ENCODE data around the gene XRCC3.

The XRCC3 gene

DNA sequence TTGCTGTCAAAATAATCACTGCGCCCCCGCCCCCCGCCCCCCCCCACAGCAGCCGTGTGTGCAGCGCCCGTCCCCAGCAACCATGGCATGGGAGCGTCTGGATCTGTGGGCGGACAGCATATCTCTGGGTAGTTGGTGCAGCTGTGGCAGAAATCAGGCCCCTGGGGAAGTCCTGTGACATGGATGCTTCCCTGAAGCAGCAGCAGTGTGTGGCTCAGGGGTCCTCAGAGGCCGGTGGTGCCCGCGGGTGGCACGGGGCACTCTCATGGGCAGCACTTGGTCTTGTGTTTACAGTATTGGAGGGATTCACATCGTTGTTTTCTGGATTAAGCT is 19.2 kb downstream of the XRCC3 start:
- H2BK5ac ChIP-seq (ENCODE audit: low read depth, low read length, poor library complexity) = no peak overlapping the region
- no peak overlapping the region for H3K4me3 ChIP-seq (ENCODE audit: low read depth, low read length)
- no peaks in the 10 kb centered on the region for H3K27me3 ChIP-seq (ENCODE audit: insufficient read depth, low read length)
- WGBS (ENCODE audit: extremely low coverage, insufficient coverage, insufficient read length) = no CpG with 5 or more reads among the region's 13 CpGs
- no peak overlapping the region for H3K23ac ChIP-seq (ENCODE audit: low read length)
- no peak overlapping the region for H4K12ac ChIP-seq (ENCODE audit: low read depth, low read length)
- H3K4me2 ChIP-seq (ENCODE audit: low read length) = no peak overlapping the region
- no peak overlapping the region for H2AK5ac ChIP-seq (ENCODE audit: low read length)
- no peak for DNase-seq
- H3K79me2 ChIP-seq (ENCODE audit: control insufficient read depth, insufficient read depth, low read length, poor library complexity) = no peaks in the 10 kb centered on the region
- no peak overlapping the region for H3K27ac ChIP-seq (ENCODE audit: low read depth, low read length)
- no peak overlapping the region for H2BK12ac ChIP-seq (ENCODE audit: low read length)
- no peak overlapping the region for H3K14ac ChIP-seq (ENCODE audit: low read length)
- no peak overlapping the region for H3K4ac ChIP-seq (ENCODE audit: low read depth, low read length)
- no peak overlapping the region for H2BK120ac ChIP-seq (ENCODE audit: insufficient read depth, low read length, poor library complexity)
- H4K8ac ChIP-seq (ENCODE audit: low read depth, low read length) = no peak overlapping the region
- peaks cover 0 to 2% of the 10 kb centered on the region in 2 experiments for H3K4me1 ChIP-seq (ENCODE audit: control insufficient read depth in 1 of 2, insufficient read depth in 2 of 2, low read length in 2 of 2)
- H3K9me3 ChIP-seq (ENCODE audit: insufficient read depth, low read depth, low read length) = peaks cover 2% of the 10 kb centered on the region
- H3K79me1 ChIP-seq (ENCODE audit: low read length) = no peaks in the 10 kb centered on the region
- no peak overlapping the region for H2AFZ ChIP-seq (ENCODE audit: insufficient read depth, low read length, poor library complexity)
- H3K18ac ChIP-seq (ENCODE audit: low read length) = no peak overlapping the region
- no peak overlapping the region for H4K91ac ChIP-seq (ENCODE audit: low read depth, low read length)
- peaks cover 73 to 78% of the 10 kb centered on the region in 2 experiments for H3K36me3 ChIP-seq (ENCODE audit: control insufficient read depth in 1 of 2, insufficient read depth in 2 of 2, low read length in 2 of 2)
- H3K9ac ChIP-seq (ENCODE audit: low read length) = no peak overlapping the region

DNA sequence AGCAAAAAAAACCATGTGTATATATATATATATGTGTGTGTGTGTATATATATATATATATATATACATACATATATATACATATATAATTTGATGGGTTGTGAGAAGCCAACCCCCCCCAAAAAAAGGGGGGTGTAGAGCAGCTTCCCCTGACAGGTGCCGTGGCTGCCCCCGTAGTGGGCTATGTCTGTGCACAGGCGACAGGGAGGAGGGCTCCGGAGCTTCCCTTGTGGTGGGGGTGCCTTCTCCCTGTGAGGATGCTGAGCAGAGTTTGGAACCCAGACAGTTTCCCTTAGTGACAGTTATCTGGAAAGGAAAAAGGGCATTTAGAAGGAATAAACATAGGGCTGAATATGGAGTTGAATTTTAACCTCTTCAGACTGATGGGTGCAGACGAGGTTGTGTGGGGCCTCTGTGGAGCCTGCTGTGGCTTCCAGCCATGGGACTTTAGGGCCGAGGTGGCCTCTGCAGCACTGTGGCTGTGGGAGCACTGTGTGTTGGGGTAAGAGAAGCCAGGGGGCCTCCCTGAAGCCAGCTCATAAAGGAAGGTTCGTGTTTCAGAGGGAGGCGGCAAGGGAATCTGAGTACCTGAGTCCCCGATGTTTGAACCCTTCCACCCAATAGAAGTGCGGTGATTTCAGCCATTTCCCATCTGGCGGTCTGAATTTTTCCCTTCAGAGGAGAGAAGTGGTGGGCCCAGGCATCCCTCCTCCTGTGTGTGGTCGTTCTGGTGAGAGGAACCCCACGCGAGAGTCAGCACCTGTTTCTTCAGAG is 19.8 kb downstream of the XRCC3 start:
- Histone ChIP-seq H4K12ac (ENCODE audit: low read depth, low read length) (no peak overlapping the region), H3K79me1 (ENCODE audit: low read length) (no peaks in the 10 kb centered on the region), H2BK5ac (ENCODE audit: low read depth, low read length, poor library complexity) (no peak overlapping the region)

DNA sequence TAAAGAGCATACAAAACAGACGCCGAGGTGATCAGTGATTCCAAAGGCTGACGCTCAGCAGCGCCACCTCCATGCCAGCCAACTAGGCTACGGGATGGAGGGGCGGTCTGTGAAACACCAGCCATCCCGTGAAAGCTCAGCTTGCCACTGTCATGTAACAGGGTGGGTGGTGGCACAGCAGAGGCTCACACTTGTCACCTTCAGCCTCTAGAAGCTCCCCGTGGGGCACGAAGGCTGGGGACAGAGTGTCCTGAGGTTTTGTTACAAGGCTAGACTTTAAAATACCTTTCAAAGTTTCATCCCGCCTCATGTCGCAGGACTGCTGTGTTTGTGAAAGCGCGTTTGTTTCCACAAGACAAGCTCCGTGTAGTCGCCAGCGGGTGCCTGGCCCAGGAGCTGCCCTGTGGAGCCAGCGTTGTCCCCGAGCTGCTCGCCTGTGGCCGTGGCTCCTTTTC is 20.7 kb downstream of the XRCC3 start:
- Histone ChIP-seq H3K4me3 (ENCODE audit: low read depth, low read length) (no peak overlapping the region), H2BK5ac (ENCODE audit: low read depth, low read length, poor library complexity) (no peak overlapping the region), H2BK12ac (ENCODE audit: low read length) (no peak overlapping the region), H3K27me3 (ENCODE audit: insufficient read depth, low read length) (no peaks in the 10 kb centered on the region), H2AK5ac (ENCODE audit: low read length) (no peak overlapping the region), H3K4ac (ENCODE audit: low read depth, low read length) (no peak overlapping the region), H3K4me2 (ENCODE audit: low read length) (no peak overlapping the region), H3K9ac (ENCODE audit: low read length) (no peak overlapping the region), H3K27ac (ENCODE audit: low read depth, low read length) (no peak overlapping the region), H3K79me2 (ENCODE audit: control insufficient read depth, insufficient read depth, low read length, poor library complexity) (no peaks in the 10 kb centered on the region), H3K9me3 (ENCODE audit: insufficient read depth, low read depth, low read length) (peaks cover 2% of the 10 kb centered on the region), H3K14ac (ENCODE audit: low read length) (no peak overlapping the region), H3K18ac (ENCODE audit: low read length) (no peak overlapping the region), H3K23ac (ENCODE audit: low read length) (no peak overlapping the region), H2BK120ac (ENCODE audit: insufficient read depth, low read length, poor library complexity) (no peak overlapping the region), H4K8ac (ENCODE audit: low read depth, low read length) (no peak overlapping the region), H3K4me1 (ENCODE audit: control insufficient read depth in 1 of 2, insufficient read depth in 2 of 2, low read length in 2 of 2) (peaks cover 0 to 2% of the 10 kb centered on the region in 2 experiments), H4K91ac (ENCODE audit: low read depth, low read length) (no peak overlapping the region), H4K12ac (ENCODE audit: low read depth, low read length) (no peak overlapping the region), H2AFZ (ENCODE audit: insufficient read depth, low read length, poor library complexity) (no peak overlapping the region), H3K79me1 (ENCODE audit: low read length) (no peaks in the 10 kb centered on the region), H3K36me3 (ENCODE audit: control insufficient read depth in 1 of 2, insufficient read depth in 2 of 2, low read length in 2 of 2) (peaks cover 66 to 69% of the 10 kb centered on the region in 2 experiments)
- DNase-seq = no peak
- WGBS (ENCODE audit: extremely low coverage, insufficient coverage, insufficient read length) = no CpG with 5 or more reads among the region's 20 CpGs

More for the DNA sequence above, 19.8 kb downstream of the XRCC3 start:
- H3K9ac ChIP-seq (ENCODE audit: low read length) = no peak overlapping the region
- H3K79me2 ChIP-seq (ENCODE audit: control insufficient read depth, insufficient read depth, low read length, poor library complexity) = no peaks in the 10 kb centered on the region
- no peak overlapping the region for H3K27ac ChIP-seq (ENCODE audit: low read depth, low read length)
- H3K9me3 ChIP-seq (ENCODE audit: insufficient read depth, low read depth, low read length) = peaks cover 2% of the 10 kb centered on the region
- no peak overlapping the region for H3K14ac ChIP-seq (ENCODE audit: low read length)
- DNase-seq = no peak
- no peak overlapping the region for H2BK12ac ChIP-seq (ENCODE audit: low read length)
- WGBS (ENCODE audit: extremely low coverage, insufficient coverage, insufficient read length) = no CpG with 5 or more reads among the region's 14 CpGs
- H3K4me1 ChIP-seq (ENCODE audit: control insufficient read depth in 1 of 2, insufficient read depth in 2 of 2, low read length in 2 of 2) = peaks cover 0 to 2% of the 10 kb centered on the region in 2 experiments
- H2BK120ac ChIP-seq (ENCODE audit: insufficient read depth, low read length, poor library complexity) = no peak overlapping the region
- H3K4me2 ChIP-seq (ENCODE audit: low read length) = no peak overlapping the region
- H3K23ac ChIP-seq (ENCODE audit: low read length) = no peak overlapping the region
- H3K4me3 ChIP-seq (ENCODE audit: low read depth, low read length) = no peak overlapping the region
- H3K18ac ChIP-seq (ENCODE audit: low read length) = no peak overlapping the region
- H4K8ac ChIP-seq (ENCODE audit: low read depth, low read length) = no peak overlapping the region
- H4K91ac ChIP-seq (ENCODE audit: low read depth, low read length) = no peak overlapping the region
- H2AK5ac ChIP-seq (ENCODE audit: low read length) = no peak overlapping the region
- no peaks in the 10 kb centered on the region for H3K27me3 ChIP-seq (ENCODE audit: insufficient read depth, low read length)
- H3K4ac ChIP-seq (ENCODE audit: low read depth, low read length) = no peak overlapping the region
- H2AFZ ChIP-seq (ENCODE audit: insufficient read depth, low read length, poor library complexity) = no peak overlapping the region
- peaks cover 68 to 72% of the 10 kb centered on the region in 2 experiments for H3K36me3 ChIP-seq (ENCODE audit: control insufficient read depth in 1 of 2, insufficient read depth in 2 of 2, low read length in 2 of 2)

DNA sequence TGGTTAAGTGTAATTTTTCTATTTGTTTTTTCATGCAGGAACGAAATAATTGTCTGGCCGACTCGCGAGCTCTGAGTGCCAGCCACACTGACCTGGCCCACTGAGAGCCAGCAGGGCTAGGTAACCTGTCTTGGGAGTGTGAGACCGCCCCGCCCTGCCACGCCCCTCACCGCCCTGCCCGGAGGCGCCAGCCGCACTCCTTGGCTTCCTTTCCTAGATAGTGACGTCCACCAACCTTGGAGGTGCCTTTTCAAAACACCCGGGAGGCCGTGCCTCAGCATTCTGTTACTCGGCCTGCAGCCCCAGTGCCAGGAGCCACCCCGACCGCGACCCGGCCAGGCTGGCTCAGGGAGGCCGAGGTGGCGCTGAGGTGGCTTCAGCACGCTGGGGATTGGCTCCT is 21.7 kb downstream of the XRCC3 start:
- Histone ChIP-seq H4K8ac (ENCODE audit: low read depth, low read length) (no peak overlapping the region), H2AK5ac (ENCODE audit: low read length) (no peak overlapping the region), H2BK120ac (ENCODE audit: insufficient read depth, low read length, poor library complexity) (no peak overlapping the region), H3K79me1 (ENCODE audit: low read length) (no peaks in the 10 kb centered on the region), H3K4me1 (ENCODE audit: control insufficient read depth in 1 of 2, insufficient read depth in 2 of 2, low read length in 2 of 2) (peaks cover 0 to 2% of the 10 kb centered on the region in 2 experiments), H3K9me3 (ENCODE audit: insufficient read depth, low read depth, low read length) (peaks cover 2% of the 10 kb centered on the region), H3K14ac (ENCODE audit: low read length) (no peak overlapping the region), H3K9ac (ENCODE audit: low read length) (no peak overlapping the region), H3K4me3 (ENCODE audit: low read depth, low read length) (no peak overlapping the region), H3K4me2 (ENCODE audit: low read length) (no peak overlapping the region), H2AFZ (ENCODE audit: insufficient read depth, low read length, poor library complexity) (no peak overlapping the region), H3K27me3 (ENCODE audit: insufficient read depth, low read length) (no peaks in the 10 kb centered on the region), H3K4ac (ENCODE audit: low read depth, low read length) (no peak overlapping the region), H3K27ac (ENCODE audit: low read depth, low read length) (no peak overlapping the region), H4K12ac (ENCODE audit: low read depth, low read length) (no peak overlapping the region), H3K18ac (ENCODE audit: low read length) (no peak overlapping the region), H4K91ac (ENCODE audit: low read depth, low read length) (no peak overlapping the region), H2BK5ac (ENCODE audit: low read depth, low read length, poor library complexity) (no peak overlapping the region), H3K36me3 (ENCODE audit: control insufficient read depth in 1 of 2, insufficient read depth in 2 of 2, low read length in 2 of 2) (peaks cover 60 to 67% of the 10 kb centered on the region in 2 experiments), H3K23ac (ENCODE audit: low read length) (no peak overlapping the region), H3K79me2 (ENCODE audit: control insufficient read depth, insufficient read depth, low read length, poor library complexity) (no peaks in the 10 kb centered on the region), H2BK12ac (ENCODE audit: low read length) (no peak overlapping the region)
- WGBS (ENCODE audit: extremely low coverage, insufficient coverage, insufficient read length) = no CpG with 5 or more reads among the region's 22 CpGs
- peak; percentile 45 to 64 for DNase-seq
